SU-DHL-6 (cell line): ENCODE measurements around the gene CUX1.

ENCODE experiments used
- CTCF ChIP-seq: fragments of 200-600 bp; sonication (generic); IDR thresholded peaks from one replicate; pipeline ENCODE4 v1.5.1; 2017; ENCODE audit warnings: antibody characterized with exemption, mild to moderate bottlenecking, low read length, moderate library complexity; ENCODE audit not compliant: insufficient read depth, poor library complexity, severe bottlenecking
- EZH2phosphoT487 ChIP-seq: fragments of 200-600 bp; sonication (generic), shearing (Covaris generic); conservative IDR thresholded peaks from 2 replicates; pipeline ENCODE4 v1.6.1; 2018; ENCODE audit warnings: mild to moderate bottlenecking, antibody characterized with exemption, low read length, moderate library complexity, mixed read lengths

- TF ChIP-seq CTCF = no peak
- no peak for TF ChIP-seq EZH2phosphoT487
Observed at GRCh38 chr7:102008535-102009262, 191.3 kb downstream of the CUX1 start.
